ENCODE data around the gene PEMT.

The PEMT gene

GRCh38 chr17:17553217-17554195 is 38.0 kb downstream of the PEMT start:
- H3K4me1 Mint-ChIP-seq: peaks cover 26% of the 10 kb centered on the region
- H3K27ac Mint-ChIP-seq: peak overlapping the region; percentile 42 to 89 (median 68)
- H3K9me3 Mint-ChIP-seq: no peaks in the 10 kb centered on the region
- H3K36me3 Mint-ChIP-seq (ENCODE audit: low read depth): no peaks in the 10 kb centered on the region
- TF ChIP-seq CTCF (IDR thresholded peaks at IDR 0.05; ENCODE audit: unreplicated experiment in 3 of 3): no peak
- H3K4me3 Mint-ChIP-seq: no peak overlapping the region
- peaks cover 4% of the 10 kb centered on the region for H3K27me3 Mint-ChIP-seq (ENCODE audit: low read depth)

- H3K9me3 Mint-ChIP-seq: no peaks in the 10 kb centered on the region
- H3K4me3 Mint-ChIP-seq: no peak overlapping the region
- H3K36me3 Mint-ChIP-seq (ENCODE audit: low read depth): no peaks in the 10 kb centered on the region
- peaks cover 4% of the 10 kb centered on the region for H3K27me3 Mint-ChIP-seq (ENCODE audit: low read depth)
- TF ChIP-seq CTCF (IDR thresholded peaks at IDR 0.05; ENCODE audit: unreplicated experiment in 3 of 3): no peak
- H3K27ac Mint-ChIP-seq: no peak overlapping the region
- peaks cover 30% of the 10 kb centered on the region for H3K4me1 Mint-ChIP-seq
Measured at GRCh38 chr17:17552351-17553216, 38.9 kb downstream of the PEMT start.

GRCh38 chr17:17551361-17551760 is 40.1 kb downstream of the PEMT start:
- Mint-ChIP-seq H3K9me3 (no peaks in the 10 kb centered on the region), H3K27me3 (ENCODE audit: low read depth) (peaks cover 4% of the 10 kb centered on the region), H3K27ac (peak overlapping the region; percentile 91 to 97 (median 96)), H3K36me3 (ENCODE audit: low read depth) (no peaks in the 10 kb centered on the region), H3K4me1 (peaks cover 25% of the 10 kb centered on the region), H3K4me3 (peak overlapping the region in 2 of 3 experiments; percentile 42 to 76)
- TF ChIP-seq CTCF (IDR thresholded peaks at IDR 0.05; ENCODE audit: unreplicated experiment in 3 of 3): no peak

- H3K4me3 Mint-ChIP-seq: no peak overlapping the region
- no peak for TF ChIP-seq CTCF (IDR thresholded peaks at IDR 0.05; ENCODE audit: unreplicated experiment in 3 of 3)
- peaks cover 35% of the 10 kb centered on the region for H3K4me1 Mint-ChIP-seq
- H3K9me3 Mint-ChIP-seq: no peaks in the 10 kb centered on the region
- no peaks in the 10 kb centered on the region for H3K36me3 Mint-ChIP-seq (ENCODE audit: low read depth)
- H3K27me3 Mint-ChIP-seq (ENCODE audit: low read depth): peaks cover 4% of the 10 kb centered on the region
- H3K27ac Mint-ChIP-seq: peak overlapping the region in 1 of 3 experiments; percentile 97
Measured at GRCh38 chr17:17549732-17550366, 41.7 kb downstream of the PEMT start.

GRCh38 chr17:17548044-17548443 is 43.5 kb downstream of the PEMT start:
- H3K27ac Mint-ChIP-seq: peak overlapping the region in 2 of 3 experiments; percentile 26 to 33
- H3K4me1 Mint-ChIP-seq: peaks cover 37% of the 10 kb centered on the region
- no peaks in the 10 kb centered on the region for H3K27me3 Mint-ChIP-seq (ENCODE audit: low read depth)
- no peak overlapping the region for H3K4me3 Mint-ChIP-seq
- no peaks in the 10 kb centered on the region for H3K36me3 Mint-ChIP-seq (ENCODE audit: low read depth)
- no peaks in the 10 kb centered on the region for H3K9me3 Mint-ChIP-seq
- no peak for TF ChIP-seq CTCF (IDR thresholded peaks at IDR 0.05; ENCODE audit: unreplicated experiment in 3 of 3)
